Stomach (tissue), 4 donors: ENCODE data around the gene GNPDA1.

Source experiments
- EP300 ChIP-seq: sonication (generic); formaldehyde crosslinking; IDR thresholded peaks from one replicate; pipeline ENCODE4 v1.6.1; 2017; ENCODE audit warnings: antibody characterized with exemption
- POLR2A ChIP-seq, 4 donors: fragments of 450-650 bp; IDR thresholded peaks; one replicate each; pipeline ENCODE4 v1.6.1; 2016; ENCODE audit warnings: antibody characterized with exemption in 4 of 4, control low read depth in 2 of 4, mild to moderate bottlenecking in 1 of 4, moderate library complexity in 1 of 4
- POLR2AphosphoS5 ChIP-seq, 3 donors: sonication (generic); formaldehyde crosslinking; IDR thresholded peaks; one replicate each; pipeline ENCODE4 v1.6.1; 2016; ENCODE audit warnings: antibody characterized with exemption in 3 of 3
- TF ChIP-seq, protein P1 (sequence below), 7 experiments: fragments of 450-650 bp in 4 of 7; fragments of 200-600 bp in 3 of 7; sonication (generic) in 3 of 7; IDR thresholded peaks; one replicate each; pipeline ENCODE4 v1.5.1; 2016 to 2019; ENCODE audit warnings: antibody characterized with exemption in 7 of 7, control low read depth in 2 of 7, mild to moderate bottlenecking in 1 of 7

- TF ChIP-seq, protein P1, sequence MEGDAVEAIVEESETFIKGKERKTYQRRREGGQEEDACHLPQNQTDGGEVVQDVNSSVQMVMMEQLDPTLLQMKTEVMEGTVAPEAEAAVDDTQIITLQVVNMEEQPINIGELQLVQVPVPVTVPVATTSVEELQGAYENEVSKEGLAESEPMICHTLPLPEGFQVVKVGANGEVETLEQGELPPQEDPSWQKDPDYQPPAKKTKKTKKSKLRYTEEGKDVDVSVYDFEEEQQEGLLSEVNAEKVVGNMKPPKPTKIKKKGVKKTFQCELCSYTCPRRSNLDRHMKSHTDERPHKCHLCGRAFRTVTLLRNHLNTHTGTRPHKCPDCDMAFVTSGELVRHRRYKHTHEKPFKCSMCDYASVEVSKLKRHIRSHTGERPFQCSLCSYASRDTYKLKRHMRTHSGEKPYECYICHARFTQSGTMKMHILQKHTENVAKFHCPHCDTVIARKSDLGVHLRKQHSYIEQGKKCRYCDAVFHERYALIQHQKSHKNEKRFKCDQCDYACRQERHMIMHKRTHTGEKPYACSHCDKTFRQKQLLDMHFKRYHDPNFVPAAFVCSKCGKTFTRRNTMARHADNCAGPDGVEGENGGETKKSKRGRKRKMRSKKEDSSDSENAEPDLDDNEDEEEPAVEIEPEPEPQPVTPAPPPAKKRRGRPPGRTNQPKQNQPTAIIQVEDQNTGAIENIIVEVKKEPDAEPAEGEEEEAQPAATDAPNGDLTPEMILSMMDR (IDR thresholded peaks at IDR 0.05): no peak
- TF ChIP-seq POLR2AphosphoS5 (IDR thresholded peaks at IDR 0.05) (no peak), POLR2A (IDR thresholded peaks at IDR 0.05) (no peak), EP300 (no peak)
Observed at GRCh38 chr5:141958546-141959172, 54.2 kb downstream of the GNPDA1 start.
